Measurements from ENCODE around the gene PARVB. TPM values are rescaled to one million over a fixed set of nuclear protein-coding genes. Genes with fewer than 3 reads are reported as not detected.
"Not testable (repeated sequence)": the region's sequence is repeated elsewhere in the genome, so short reads cannot be mapped to it uniquely, and the experiment has no call there.

PARVB gene
- total RNA-seq, 1 experiment from 2014 or later = 69.4 TPM

DNA sequence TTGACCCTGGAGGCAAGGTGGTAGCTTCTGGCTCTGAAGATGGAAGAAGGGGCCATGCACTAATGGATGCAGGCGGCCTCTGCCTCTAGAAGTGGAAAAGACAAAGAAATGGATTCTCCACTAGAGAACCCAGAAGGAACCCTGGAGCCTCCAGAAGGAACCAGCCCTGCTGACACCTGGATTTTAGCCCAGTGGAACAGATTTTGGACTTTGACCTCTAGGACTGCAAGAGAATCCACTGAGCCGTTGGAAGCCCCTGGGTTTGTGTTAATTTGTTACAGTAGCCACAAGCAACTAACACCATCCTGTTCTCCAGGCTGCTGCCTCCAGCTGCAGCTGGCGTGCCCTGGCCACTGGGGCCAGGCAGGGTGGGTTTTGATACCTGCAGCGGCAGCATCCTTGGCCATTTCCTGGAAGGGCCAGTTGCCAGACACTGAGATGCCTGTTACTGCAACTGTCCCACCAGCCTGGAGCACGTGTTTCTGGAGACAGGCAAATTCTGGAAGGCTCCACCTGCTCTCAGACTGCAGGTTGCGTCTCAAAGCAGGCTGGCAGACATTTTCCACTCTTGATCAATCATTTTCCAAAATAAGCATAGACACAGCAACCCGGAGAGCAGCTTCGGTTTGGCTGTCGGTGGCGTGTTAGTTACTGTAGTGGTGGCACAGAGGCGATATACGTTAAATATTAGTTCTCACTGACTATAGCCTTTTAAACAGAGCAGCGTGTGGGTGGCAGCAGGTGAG, 79.8 kb downstream of the PARVB start:
- DNase-seq (ENCODE audit: low read depth) = no peak

DNA sequence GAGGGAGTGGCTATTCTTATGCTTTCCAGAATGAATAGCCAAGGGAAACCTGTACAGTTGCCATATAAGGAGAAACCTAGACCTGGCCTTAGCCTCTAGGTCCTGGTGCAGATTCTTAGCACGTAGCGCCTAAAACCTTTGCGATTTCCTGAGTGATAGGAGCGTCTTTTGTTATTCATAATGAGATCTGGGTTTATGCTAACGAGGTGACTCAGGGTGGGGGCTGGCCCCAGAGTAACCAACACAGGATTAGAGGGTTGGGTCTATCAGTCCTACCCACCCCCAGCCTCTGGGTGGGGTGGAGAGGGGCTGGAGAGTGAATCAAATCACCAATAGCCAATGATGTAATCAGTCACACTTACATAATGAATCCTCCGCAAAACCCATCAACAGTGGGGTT, 83.2 kb downstream of the PARVB start:
- no peak for DNase-seq (ENCODE audit: low read depth)

DNA sequence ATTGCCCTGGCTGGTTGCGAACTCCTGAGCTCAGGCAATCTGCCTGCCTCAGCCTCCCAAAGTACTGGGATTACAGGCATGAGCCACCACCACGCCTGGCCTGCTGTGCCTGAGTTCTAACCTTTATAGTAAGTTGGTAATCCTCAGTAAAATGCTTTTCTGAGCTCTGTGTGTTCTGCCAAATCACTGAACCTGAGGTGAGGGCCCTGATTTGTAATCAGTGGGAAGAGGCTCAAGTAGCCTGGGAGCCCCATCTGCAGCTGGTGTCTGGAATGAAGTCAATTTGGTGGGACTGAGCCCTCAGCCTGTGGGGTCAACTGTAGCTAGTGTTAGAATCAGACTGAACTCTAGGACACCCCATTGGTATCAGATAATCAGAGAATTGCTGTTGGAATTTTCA, 84.0 kb downstream of the PARVB start:
- no peak for DNase-seq (ENCODE audit: low read depth)

DNA sequence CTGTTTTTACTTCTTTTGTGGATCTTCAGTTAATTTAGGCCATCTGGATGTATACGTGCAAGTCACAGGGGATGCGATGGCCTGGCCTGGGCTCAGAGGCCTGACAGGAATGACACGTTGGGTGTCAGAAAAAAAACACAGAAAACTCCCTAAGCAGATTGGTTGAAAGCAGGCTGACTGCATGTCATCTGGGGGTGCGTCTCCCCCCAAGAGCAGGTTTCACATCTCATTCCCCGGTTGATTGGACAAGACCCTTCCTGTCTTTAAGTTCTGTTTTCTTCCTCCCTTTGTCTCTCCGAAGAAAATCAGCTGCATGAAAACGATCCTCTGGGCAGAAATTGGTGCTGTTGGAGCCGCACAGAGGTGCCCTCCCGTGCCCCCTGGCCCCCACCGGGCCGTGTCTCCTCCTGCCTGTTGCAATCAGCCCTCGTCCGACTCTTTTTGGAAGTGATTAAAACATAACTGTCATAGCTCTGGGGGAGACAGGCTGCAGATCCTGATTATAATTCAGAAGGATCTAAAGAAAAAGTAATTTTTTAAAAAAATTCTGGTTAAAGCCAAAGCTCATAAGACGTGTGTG, 84.8 kb downstream of the PARVB start:
- no peak for DNase-seq (ENCODE audit: low read depth)

DNA sequence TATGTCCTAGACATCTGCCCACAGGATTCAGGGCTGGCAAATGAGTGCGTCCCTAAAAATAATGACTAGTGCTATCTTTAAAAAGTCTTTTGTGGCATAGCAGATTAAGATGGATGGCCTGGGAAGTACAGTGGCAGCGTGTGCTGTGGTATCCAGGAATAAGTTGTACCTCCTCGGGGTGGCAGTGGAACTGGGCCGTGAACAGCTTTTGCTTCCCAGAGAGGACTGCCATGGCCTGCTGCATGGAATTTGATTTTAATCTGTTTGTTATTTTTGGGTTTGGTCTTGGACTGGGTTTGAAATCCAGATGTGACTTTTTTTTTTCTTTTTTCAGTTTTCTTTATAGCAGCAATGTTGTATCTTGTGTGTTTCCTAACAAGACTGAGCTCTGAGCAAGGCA, 85.3 kb downstream of the PARVB start:
- DNase-seq (ENCODE audit: low read depth) = no peak

DNA sequence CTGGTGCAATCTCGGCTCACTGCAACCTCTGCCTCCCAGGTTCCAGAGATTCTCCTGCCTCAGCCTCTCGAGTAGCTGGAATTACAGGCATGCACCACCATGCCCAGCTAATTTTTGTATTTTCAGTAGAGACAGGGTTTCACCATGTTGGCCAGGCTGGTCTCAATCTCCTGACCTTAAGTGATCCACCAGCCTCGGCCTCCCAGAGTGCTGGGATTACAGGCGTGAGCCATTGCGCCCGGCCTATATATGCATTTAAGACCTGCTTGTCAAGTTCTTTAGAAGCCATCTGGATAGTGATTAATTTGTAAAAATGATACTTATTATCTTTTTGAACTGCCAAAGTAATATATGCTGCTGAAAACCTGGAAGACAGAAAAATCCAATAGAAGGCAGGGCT, 86.6 kb downstream of the PARVB start:
- not testable (repeated sequence) for DNase-seq (ENCODE audit: low read depth)

DNA sequence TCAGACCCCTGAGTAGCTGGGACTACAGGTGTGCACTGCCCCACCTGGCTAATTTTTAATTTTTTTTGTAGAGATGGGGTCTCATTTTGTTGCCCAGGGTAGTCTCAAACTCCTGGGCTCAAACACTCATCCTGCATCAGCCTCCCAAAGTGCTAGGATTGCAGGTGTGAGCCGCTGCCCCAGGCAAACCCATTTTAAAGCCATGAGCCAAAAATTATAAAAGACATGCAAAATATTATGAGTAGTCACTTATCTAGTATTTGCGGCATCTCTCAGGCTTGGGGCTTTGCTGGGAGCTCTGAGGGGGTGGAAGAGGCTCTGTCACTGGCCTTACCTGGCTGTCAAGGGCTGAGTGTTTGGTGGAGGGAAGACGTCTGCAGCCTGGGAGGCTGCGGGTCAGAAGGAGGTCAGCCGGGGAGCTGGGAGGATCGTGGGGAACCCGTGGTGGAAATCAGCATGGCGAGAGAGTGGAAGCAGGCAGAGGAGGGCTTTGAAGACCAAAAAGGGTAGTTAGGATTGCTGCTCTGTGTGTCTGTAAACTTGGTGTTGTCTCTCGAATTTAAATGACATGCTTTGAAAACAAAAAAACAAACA, 87.6 kb downstream of the PARVB start:
- no peak for DNase-seq (ENCODE audit: low read depth)

DNA sequence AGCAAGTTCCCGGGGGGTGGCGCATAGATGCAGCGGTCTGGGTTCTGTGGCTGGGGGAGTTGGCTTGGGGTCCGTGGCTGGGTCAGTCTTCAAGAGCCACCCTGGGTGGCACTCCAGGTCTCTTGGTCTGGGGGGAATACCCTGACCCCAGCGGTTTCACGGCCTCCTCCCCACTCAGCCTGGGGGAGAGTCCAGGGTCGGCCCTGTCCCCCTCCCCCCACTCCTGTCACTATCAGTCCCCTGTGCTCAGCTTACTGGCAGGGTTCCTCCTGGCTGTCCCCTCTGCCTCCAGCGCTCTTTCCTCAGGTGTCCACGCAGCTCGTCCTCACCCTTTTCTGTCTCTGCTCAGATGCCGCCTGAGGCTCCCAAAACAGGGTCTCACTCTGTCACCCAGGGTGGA, 88.1 kb downstream of the PARVB start:
- DNase-seq (ENCODE audit: low read depth) = no peak

DNA sequence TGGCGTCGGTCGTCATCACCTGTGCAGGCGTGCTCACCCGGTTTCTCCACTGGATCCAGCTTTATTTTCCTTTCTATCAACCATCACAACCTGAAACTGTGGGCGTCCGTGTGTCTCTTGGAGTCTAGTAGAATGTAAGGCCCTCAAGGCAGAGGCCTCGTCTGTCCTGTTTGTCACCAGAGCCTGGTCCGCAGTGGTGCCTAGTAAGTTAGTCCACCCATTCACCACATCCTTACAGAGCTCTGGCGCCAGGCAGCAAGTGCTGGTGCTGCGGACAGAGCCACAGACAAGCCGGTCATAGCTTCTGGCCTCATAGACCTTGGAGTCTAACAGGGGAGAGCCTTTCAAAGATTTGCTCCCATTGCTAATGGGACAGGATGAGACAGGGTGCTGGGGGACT, 92.2 kb downstream of the PARVB start:
- DNase-seq (ENCODE audit: low read depth) = no peak

DNA sequence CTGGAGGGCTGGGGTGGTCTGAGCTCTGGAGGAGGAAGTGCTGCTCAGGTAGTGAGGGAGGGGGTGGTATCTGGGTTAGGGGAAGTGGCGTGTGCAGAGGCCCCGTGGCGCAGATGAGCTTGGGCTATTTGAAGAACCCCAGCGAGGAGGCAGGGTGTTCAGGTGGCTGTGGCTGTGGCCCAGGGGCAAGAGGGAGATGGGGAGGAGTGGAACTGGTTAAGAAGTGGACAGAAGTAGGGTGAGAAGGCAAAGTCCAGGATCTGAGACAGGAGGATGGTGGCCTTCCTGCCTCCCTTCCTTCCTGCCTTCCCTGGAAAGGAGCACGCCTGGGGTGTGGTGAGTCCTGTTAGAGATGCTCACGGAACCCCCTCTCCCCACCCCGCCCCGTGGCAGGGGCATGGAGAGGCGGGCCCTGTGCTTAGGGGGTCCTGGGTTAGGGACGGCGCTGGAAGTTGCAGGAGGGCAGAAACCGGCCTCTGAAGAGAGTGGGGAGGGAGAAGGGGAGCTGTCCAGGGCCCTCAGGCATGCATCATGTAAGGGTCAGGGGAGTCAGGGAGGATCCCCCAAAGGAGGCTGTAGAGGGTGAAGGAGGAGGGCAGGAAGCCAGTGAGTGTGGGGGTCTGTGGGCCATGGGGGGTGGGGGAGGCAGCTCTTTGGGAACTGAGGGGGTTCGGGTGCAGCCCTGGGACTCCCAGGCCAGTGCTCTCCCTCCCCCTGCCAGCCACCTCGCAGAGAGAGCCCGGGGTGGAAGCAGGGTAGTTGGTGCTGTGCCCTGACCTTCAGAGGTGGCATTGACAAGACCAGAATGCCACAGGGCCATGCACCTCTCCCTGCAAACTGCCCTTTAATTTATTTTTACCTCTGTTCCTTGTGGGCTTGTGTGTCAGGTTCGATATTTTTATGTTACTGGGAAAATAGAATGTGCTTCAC, 92.9 kb downstream of the PARVB start:
- no peak for DNase-seq (ENCODE audit: low read depth)

DNA sequence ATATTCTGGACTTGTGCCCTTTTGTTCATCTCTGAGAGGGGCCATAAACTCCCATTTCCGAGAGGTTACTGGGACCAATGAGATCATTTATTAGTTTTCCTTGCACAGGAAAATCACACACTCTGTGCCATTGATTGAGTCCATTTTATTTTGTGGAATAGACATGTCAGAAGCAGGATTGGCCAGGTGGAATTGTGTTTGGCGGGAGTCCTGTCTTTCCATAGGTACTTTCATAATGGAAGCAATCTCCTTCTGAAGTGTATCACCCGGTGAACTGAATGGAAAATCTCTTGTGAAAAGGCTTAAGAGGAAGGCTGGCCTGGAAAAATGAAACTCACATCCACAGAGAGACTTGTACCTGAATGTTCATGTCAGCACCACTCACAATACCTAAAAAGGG, 93.6 kb downstream of the PARVB start:
- DNase-seq (ENCODE audit: low read depth) = no peak

DNA sequence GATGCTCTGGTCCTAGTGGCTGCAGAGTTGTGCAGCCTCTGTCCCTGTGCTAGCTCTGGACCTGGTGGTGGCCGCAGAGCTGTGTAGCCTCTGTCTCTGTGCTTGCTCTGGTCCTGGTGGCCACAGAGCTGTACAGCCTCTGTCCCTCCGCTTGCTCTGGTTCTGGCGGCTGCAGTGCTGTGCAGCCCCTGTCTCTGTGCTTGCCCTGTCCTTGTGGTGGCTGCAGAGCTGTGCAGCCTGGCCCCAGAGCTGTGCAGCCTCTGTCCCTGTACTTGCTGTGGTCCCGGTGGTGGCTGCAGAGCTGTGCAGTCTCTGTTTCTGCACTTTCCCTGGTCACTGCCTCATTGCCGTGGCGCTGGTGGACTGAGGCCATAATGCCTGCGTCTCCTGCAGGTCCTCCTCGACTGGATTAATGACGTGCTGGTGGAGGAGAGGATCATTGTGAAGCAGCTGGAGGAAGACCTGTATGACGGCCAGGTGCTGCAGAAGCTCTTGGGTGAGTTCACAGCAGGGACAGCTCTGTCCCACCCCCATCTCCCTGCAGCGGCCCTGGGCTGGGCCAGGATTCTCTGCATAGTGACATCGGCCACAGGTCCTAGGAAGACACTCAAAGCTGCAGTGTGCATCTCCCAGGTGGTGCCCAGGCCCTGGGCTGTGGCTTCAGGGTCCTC, 94.7 kb downstream of the PARVB start:
- DNase-seq (ENCODE audit: low read depth) = no peak

DNA sequence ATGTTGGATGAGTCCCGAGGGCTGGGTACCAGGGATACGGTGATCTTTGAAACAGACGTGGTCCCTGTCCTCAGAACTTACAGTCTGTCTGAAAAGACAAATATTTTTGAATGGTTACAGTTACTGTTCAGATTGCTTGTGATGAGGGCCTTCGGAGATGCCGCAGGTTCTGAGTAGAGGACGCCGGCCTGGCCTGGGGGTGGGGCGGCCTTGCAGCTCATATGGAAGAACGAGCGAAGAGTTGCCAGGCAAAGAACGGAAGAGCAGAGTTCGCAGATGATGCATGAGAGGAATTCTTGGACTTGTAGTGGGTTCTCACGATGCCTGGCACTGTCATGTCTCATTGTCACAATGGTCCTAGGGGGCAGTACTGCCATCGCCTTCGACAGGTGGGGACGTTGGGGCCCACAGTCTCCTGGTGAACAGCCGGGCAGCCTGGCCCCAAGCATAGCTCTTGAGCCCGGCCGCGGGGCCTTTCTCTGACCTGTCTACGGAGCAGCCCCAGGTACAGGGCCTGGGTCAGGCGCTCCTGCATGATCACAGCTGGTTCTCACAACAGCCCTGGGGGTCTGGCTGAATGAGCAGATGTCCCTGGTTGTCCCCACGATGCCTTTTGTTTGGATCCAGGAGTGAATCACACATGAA, 95.7 kb downstream of the PARVB start:
- DNase-seq (ENCODE audit: low read depth) = no peak

DNA sequence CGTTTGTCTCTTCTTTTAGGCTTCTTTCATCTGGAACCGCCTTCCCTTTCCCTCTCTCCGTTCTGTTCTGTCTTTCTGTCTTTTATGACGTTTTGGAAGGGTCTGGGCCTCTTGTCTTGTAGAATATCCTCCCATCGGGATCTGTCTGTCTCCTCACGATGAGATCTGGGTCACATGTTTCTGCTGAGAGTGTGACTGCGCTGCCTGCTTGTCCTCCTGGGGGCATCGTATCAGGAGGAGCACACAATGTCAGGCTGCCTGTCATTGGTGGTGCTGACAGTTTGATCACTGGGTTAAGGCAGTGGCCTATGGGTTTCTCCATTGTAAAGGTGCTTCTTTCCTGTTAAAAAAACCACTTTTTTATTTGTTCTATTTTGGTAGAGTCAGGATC, 96.2 kb downstream of the PARVB start:
- no peak for DNase-seq (ENCODE audit: low read depth)

DNA sequence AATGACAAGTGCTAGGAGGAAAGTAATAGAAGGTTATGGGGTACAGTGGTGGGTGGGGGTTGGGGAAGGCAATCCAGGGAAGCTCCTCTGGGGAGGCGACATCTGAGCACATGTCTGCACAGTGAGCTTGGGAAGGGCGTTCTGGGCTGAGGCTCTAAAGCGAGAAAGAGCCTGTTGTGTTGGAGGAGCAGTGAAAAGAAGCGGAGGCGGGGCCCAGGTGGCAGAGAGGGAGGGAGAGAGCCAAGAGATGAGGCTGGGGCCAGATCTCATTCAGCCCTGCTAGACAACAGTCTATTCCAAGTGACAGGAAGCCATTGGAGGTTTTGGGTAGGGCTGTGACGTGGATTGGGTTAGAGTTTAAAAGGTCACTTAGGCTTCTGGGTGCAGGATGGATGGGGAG, 101.3 kb downstream of the PARVB start:
- DNase-seq (ENCODE audit: low read depth) = no peak

DNA sequence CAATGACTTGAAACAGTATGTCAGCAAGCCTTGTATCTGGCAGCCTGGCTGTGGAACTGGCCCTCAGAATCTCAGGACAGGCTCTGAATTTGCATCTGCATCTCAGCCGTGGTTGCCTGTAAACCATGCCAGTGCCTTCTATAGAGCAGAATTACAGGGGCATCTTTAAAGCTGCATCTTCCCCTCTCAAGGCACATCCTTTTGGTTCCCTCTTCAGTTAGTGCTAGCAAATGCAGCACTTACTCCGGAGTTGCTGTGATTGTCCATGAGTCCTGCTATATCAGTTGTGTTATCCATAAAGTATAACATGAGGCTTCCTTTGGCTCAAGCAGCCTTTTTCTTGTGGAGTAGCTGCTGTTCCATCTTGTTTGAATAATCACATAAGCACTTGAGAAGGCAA, 102.7 kb downstream of the PARVB start:
- DNase-seq (ENCODE audit: low read depth) = no peak

DNA sequence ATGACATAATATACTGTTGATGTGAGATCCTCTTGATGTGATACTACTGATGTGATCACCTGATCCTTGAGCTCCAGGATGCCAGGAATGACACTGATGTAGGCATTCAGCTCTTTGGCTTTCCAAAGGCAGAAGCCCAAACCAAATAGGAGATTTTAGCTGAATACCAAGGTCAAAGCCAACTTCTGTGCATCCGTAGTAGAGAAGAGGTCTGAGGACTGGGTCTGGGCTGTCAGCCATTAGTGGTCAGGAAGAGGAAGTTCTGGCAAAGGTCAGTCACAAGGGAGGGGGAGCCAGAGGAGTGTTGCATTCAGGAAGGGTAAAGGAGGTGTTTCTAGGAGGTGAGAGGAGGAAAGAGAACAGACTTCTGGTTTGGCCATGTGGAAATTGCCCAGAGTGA, 103.3 kb downstream of the PARVB start:
- peak; percentile 5 for DNase-seq (ENCODE audit: low read depth)

DNA sequence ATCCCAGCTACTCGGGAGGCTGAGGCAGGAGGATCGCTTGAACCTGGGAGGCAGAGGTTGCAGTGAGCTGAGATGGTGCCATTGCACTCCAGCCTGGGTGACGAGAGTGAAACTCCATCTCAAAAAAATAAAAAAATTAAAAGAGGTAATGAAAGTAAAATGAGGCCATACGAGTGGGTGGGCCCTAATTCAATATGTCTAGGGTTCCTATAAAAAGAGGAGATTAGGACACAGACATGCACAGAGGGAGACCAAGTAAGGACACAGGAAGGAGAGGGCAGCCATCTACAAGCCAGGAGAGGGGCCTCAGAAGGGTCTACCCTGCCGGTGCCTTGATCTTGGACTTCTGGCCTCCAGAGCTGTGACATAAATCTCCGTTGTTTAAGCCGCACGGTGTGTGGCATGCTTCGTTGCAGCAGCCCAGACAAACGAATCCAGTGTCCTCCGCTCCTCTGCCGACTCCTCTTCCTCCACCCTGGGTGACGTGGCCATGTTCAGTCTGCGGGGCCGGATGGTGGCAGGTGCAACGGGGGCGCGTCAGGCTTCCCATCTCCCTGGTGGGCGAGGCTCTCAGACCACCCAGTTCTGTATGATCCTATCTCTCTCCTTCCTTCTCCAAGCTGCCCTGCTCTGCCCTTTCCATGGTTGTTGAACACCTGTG, 105.0 kb downstream of the PARVB start:
- DNase-seq (ENCODE audit: low read depth) = no peak

DNA sequence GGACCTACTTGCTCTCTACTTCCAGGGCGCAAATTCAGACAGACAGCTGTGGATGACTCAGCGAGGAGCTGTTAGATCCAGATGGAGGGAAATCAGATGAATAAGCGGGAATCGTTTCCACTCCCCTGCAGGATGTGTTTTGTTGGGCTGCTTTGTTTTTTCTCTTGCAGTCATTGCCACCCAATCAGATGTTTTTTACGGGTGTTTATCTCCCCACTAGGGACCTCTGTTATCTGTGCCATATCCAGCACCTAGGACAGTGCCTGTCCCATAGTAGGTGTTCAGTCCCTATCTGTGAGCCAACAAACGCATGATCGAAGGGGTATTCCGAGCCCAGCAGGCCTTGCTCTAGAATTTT, 105.5 kb downstream of the PARVB start:
- DNase-seq (ENCODE audit: low read depth) = peak; percentile 30

DNA sequence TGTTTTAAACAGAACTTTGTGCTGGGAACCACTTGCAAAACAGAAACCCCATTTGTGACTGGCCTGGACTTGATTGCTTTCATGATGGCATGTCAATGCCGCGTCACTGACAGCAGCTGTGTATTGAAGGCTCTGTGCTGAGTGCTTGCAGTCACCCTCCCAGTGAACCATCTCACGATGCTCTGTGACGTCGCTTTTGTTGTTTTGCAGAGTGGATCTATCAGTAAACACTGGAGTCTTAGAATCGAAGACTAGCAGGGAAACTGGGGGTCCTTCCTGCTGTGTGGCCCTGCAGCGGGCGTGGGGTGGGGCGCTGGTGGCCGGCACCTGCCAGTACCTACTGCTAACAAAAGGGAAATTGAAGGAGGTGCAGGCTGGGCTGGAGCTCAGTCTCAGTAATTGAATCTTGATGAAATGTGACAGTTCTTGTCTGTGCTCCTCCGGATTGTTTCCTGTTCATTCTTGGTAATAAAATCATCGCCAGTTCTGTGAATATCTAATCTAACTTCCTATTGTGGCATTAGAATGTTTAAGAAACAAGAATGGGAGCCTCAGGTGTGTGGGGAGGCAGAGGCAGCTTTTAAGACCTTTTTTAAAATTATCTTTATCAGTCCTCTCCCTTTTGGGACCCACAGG, 106.1 kb downstream of the PARVB start:
- no peak for DNase-seq (ENCODE audit: low read depth)

All from HT1080 (cell line).